Endothelial cell of umbilical vein (primary cell): ENCODE measurements around the gene TGFBR2. TPM values are rescaled to one million over a fixed set of nuclear protein-coding genes. Genes with fewer than 3 reads are reported as not detected.

ENCODE experiments used
- BruUV-seq: library from RNA; stranded (reverse); fragments of 400-500 nt; replicated peaks from 2 replicates; lab custom pipeline; 2021; lab: Mats Ljungman, UMichigan
- CTCF ChIA-PET: fragments of 300-600, 350-600 bp; sonication (Branson Sonifier 250); formaldehyde crosslinking; loops from one replicate; lab custom pipeline; 2021; ENCODE audit warnings: antibody characterized with exemption, inconsistent platforms; lab: Charles Lee
- POLR2A ChIA-PET: fragments of 300-600, 350-600 bp; sonication (Branson Sonifier 250); formaldehyde crosslinking; loops from one replicate; lab custom pipeline; 2021; ENCODE audit warnings: antibody characterized with exemption, inconsistent platforms; lab: Charles Lee
- DNase-seq: peaks from one replicate; pipeline ENCODE4 v3.0.0-alpha.2; 2011; ENCODE audit warnings: low read depth, low spot score
- FAIRE-seq: peaks from 2 replicates; lab custom pipeline; 2011; peaks lifted over from hg19 to GRCh38; lab: Jason Lieb, UNC
- H2AFZ ChIP-seq: 2 replicates; pipeline ENCODE4 v1.6.0; 2012; ENCODE audit warnings: low read depth, low read length, control low read depth, inconsistent platforms
- H3K27ac ChIP-seq: 2 replicates; pipeline ENCODE4 v1.5.1; 2011; ENCODE audit warnings: low read depth, mild to moderate bottlenecking, control low read depth, low read length, moderate library complexity; ENCODE audit not compliant: insufficient read depth
- H3K27me3 ChIP-seq, 2 experiments: 2 replicates each; pipeline versions ENCODE4 v1.6.0 to v1.6.1; 2011; ENCODE audit warnings: low read length in 2 of 2, mixed read lengths in 1 of 2; ENCODE audit not compliant: control insufficient read depth in 2 of 2, insufficient read depth in 2 of 2
- H3K36me3 ChIP-seq, 2 experiments: 2 replicates in 1 of 2; 3 replicates in 1 of 2; pipeline ENCODE4 v1.5.1; 2011; ENCODE audit warnings: low read length in 2 of 2, mild to moderate bottlenecking in 1 of 2, moderate library complexity in 1 of 2; ENCODE audit not compliant: control insufficient read depth in 2 of 2, insufficient read depth in 2 of 2; ENCODE audit errors: extremely low read depth in 1 of 2
- H3K4me1 ChIP-seq: 3 replicates; pipeline ENCODE4 v1.5.1; 2011; ENCODE audit warnings: mild to moderate bottlenecking, low read length; ENCODE audit not compliant: control insufficient read depth, insufficient read depth; ENCODE audit errors: extremely low read depth
- H3K4me2 ChIP-seq: 2 replicates; pipeline ENCODE4 v1.6.1; 2011; ENCODE audit warnings: low read length, control low read depth, mixed read lengths; ENCODE audit not compliant: insufficient read depth
- H3K4me3 ChIP-seq, 3 experiments: fragments of 200-600 bp in 1 of 3; sonication (generic), shearing (Covaris generic) in 1 of 3; replicated peaks in 1 of 3; 2 replicates each; pipeline ENCODE4 v1.5.1; 2011 to 2016; ENCODE audit warnings: control low read depth in 3 of 3, low read length in 3 of 3, mild to moderate bottlenecking in 2 of 3, inconsistent platforms in 1 of 3, low read depth in 1 of 3, moderate library complexity in 1 of 3; ENCODE audit not compliant: insufficient read depth in 1 of 3
- H3K79me2 ChIP-seq: 2 replicates; pipeline ENCODE4 v1.6.0; 2012; ENCODE audit warnings: low read length, inconsistent platforms; ENCODE audit not compliant: control insufficient read depth, insufficient read depth
- H3K9ac ChIP-seq: replicated peaks from 2 replicates; pipeline ENCODE3; 2011; ENCODE audit warnings: low read length, control low read depth; ENCODE audit not compliant: insufficient read depth; ENCODE audit errors: extremely low read depth
- H3K9me1 ChIP-seq: replicated peaks from 3 replicates; pipeline ENCODE4 v1.6.0; 2011; ENCODE audit warnings: mild to moderate bottlenecking, low read length; ENCODE audit not compliant: control insufficient read depth, insufficient read depth; ENCODE audit errors: extremely low read depth
- H3K9me3 ChIP-seq: replicated peaks from 2 replicates; pipeline ENCODE4 v1.5.1; 2012; ENCODE audit warnings: low read length, inconsistent platforms; ENCODE audit not compliant: control insufficient read depth, insufficient read depth
- H4K20me1 ChIP-seq: replicated peaks from 2 replicates; pipeline ENCODE3; 2011; ENCODE audit warnings: mild to moderate bottlenecking, low read length; ENCODE audit not compliant: control insufficient read depth, insufficient read depth; ENCODE audit errors: extremely low read depth
- CTCF ChIP-seq, 2 donors: IDR thresholded peaks; 1 replicate in 1 of 2; 2 replicates in 1 of 2; pipeline ENCODE4 v1.5.1; 2011; ENCODE audit warnings: low read length in 2 of 2, mild to moderate bottlenecking in 2 of 2, moderate library complexity in 2 of 2, control low read depth in 1 of 2, inconsistent platforms in 1 of 2, low read depth in 1 of 2; ENCODE audit not compliant: insufficient read depth in 1 of 2; ENCODE audit errors: extremely low read depth in 1 of 2
- EZH2 ChIP-seq: IDR thresholded peaks from 2 replicates; pipeline ENCODE4 v1.6.1; 2012; ENCODE audit warnings: borderline replicate concordance, low read depth, mild to moderate bottlenecking, moderate library complexity, low read length, inconsistent platforms; ENCODE audit not compliant: severe bottlenecking
- FOS ChIP-seq: IDR thresholded peaks from 2 replicates; pipeline ENCODE4 v1.6.1; 2011; ENCODE audit warnings: mild to moderate bottlenecking, low read length, moderate library complexity, borderline replicate concordance; ENCODE audit not compliant: insufficient read depth
- GATA2 ChIP-seq: IDR thresholded peaks from 2 replicates; pipeline ENCODE4 v1.7.0; 2011; ENCODE audit warnings: low read depth, mild to moderate bottlenecking, moderate library complexity, mixed read lengths, low read length; ENCODE audit not compliant: insufficient read length, insufficient read depth
- JUN ChIP-seq: IDR thresholded peaks from 2 replicates; pipeline ENCODE4 v1.6.1; 2011; ENCODE audit warnings: borderline replicate concordance, low read depth; ENCODE audit not compliant: insufficient read length, insufficient read depth
- MAX ChIP-seq: IDR thresholded peaks from 2 replicates; pipeline ENCODE4 v1.6.1; 2011; ENCODE audit not compliant: insufficient read depth, insufficient read length
- MYC ChIP-seq: IDR thresholded peaks from one replicate; pipeline ENCODE4 v1.6.1; 2011; ENCODE audit warnings: mild to moderate bottlenecking, low read depth, low read length
- POLR2A ChIP-seq: IDR thresholded peaks from 2 replicates; pipeline ENCODE4 v1.6.1; 2012; ENCODE audit warnings: low read depth, mild to moderate bottlenecking, control low read depth, low read length
- POLR2AphosphoS5 ChIP-seq: IDR thresholded peaks from 2 replicates; pipeline ENCODE4 v1.6.1; 2012; ENCODE audit warnings: low read depth, mild to moderate bottlenecking, control low read depth, low read length, moderate library complexity; ENCODE audit not compliant: insufficient read depth
- dilution Hi-C: fragments of 300-500 bp; cut with MboI; formaldehyde crosslinking; loops from one replicate; pipeline ENCODE4 v1.15.0; 2019; ENCODE audit warnings: low sequenced_read_pairs; ENCODE audit not compliant: extremely low pct_ligation_motif_present
- intact Hi-C: fragments of 100-400 bp; cut with micrococcal nuclease; formaldehyde crosslinking; loops from one replicate; pipeline ENCODE4 v1.10.0; 2022
- polyA plus RNA-seq, 4 experiments: library from polyadenylated mRNA; depleted of rRNA in 3 of 4; stranded (reverse) in 3 of 4; unstranded in 1 of 4; fragments of >200 nt; gene quantifications; 2 replicates each; pipeline versions ENCODE4 v1.2.1 to v1.2.3, GENCODE V29; 2011 to 2012; ENCODE audit warnings: missing spikeins in 1 of 4
- total RNA-seq: library from RNA; stranded (reverse); gene quantifications from 2 replicates; pipeline ENCODE4 v1.2.3, GENCODE V29; 2021

Gene TGFBR2
- total and polyA plus RNA-seq, 2 donors (not counting 3 experiments of a cell fraction or from before 2014, with no cell fraction given) = 227 to 250 TPM

- TF ChIP-seq JUN (no peak), MAX (no peak), EZH2 (no peak), FOS (no peak), GATA2 (no peak), CTCF (IDR thresholded peaks at IDR 0.05; ENCODE audit: extremely low read depth in 1 of 2, insufficient read depth in 1 of 2, low read depth in 1 of 2, low read length in 2 of 2) (no peak), POLR2A (no peak), MYC (no peak), POLR2AphosphoS5 (no peak)
- peaks cover 80% of the 10 kb centered on the region for H3K79me2 ChIP-seq
- no peak overlapping the region for H3K27ac ChIP-seq
- FAIRE-seq = no peak
- H3K27me3 ChIP-seq = no peaks in the 10 kb centered on the region
- H3K9me1 ChIP-seq = no peaks in the 10 kb centered on the region
- ChIA-PET POLR2A (no interaction called here), CTCF (no interaction called here)
- no peak overlapping the region for H3K9ac ChIP-seq
- H3K36me3 ChIP-seq = peaks cover 40 to 70% of the 10 kb centered on the region in 2 experiments
- H2AFZ ChIP-seq = no peak overlapping the region
- peaks cover 57% of the 10 kb centered on the region for H3K4me1 ChIP-seq
- H3K4me2 ChIP-seq = no peak overlapping the region
- dilution Hi-C loops = no loop called here
- intact Hi-C loops = no loop called here
- H3K9me3 ChIP-seq = no peaks in the 10 kb centered on the region
- no peak for DNase-seq
- no TSS peak for BruUV-seq
- H4K20me1 ChIP-seq = no peaks in the 10 kb centered on the region
- no peak overlapping the region for H3K4me3 ChIP-seq
These were observed 69.4 kb downstream of the TGFBR2 start for GRCh38 chr3:30675774-30676173.
